HG03039 (cell line): ENCODE measurements around the gene RIPK4.

ENCODE experiments used
- ATAC-seq: cut with Tn5 transposase; IDR thresholded peaks from one replicate; pipeline ENCODE4 v1.9.1; 2021; ENCODE audit warnings: mild to moderate bottlenecking, moderate library complexity; ENCODE audit not compliant: unreplicated experiment

RIPK4 gene

DNA sequence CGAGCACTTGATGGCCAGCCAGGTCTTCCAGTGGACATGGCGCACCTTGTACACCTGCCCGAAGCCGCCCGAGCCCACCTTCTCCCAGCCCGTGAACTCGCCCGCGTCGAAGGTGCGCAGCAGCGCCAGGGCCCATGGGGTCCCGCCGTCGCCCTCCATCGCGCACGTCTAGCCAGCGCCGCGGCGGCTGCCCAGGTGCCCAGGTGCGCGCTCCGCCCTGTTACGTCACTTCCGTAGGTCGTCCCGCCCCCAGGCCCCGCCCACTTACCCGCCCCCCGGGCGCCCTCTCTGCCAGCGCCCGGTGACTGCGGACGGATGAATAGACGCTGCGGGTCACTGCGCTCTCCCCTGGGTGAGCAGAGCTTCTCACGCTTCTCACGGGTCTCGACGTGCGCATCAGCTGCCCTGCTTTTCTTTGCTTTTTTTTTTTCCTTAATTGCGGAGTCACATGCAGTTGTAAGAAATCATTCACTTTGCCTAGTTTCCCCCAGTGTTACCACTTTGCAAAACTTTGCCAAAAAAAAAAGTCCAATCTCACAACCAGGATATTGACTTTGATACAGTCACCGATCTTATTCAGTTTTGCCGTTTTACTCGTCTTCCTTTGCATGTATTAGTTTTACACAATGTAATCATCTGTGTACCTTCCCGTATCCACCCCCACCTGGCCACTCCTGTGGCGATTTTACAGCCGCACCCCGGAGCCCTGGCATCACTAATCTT is at the start of gene RIPK4:
TSS of gene RIPK4 (minus strand) at position 170 of the 723 bp plus-strand sequence. CDS start at position 159, 11 bp downstream.
- ATAC-seq: no peak

DNA sequence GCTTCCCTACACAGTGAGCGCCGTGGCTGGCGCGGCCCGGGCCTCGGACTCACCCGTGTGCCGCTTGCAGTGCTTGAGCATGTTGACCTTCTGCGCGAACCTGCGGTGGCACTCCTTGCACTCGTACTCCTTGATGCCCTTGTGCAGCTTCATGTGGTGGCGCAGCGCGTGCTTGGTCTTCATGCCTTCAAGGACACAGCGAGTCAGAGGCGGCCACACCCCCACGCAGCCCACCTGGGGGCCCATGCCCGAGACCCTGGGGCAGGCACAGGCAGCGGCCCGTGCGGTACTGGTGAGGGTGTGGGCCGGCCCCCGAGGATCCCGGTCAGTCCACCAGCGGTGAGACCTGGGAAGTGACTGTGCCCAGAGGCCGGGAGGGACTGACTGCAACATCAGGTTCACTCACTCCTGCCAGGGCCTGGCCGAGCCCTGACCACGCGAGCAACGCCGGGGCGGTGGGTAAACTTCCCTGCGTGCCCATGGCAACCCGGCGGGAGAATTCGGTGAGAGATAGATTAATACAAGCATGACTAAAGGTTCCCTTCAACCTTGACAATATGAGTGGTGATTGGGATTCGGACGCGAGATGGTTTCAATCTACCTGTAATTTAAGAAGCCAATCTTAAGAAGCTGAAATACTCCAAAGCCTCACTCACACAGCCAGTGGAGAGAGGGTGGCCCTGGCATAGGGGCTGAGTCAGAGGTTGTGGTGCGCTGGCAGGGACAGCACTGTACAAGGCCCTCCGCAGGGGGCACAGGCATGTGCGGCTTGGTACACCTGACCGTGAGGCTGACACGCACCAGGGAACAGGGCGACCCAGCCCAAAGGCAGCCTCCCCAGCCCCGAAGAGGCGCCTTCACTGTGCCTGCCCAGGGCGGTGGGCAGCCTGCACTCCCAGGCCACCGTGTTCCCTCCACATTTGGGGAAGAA is 49.1 kb upstream of the RIPK4 start:
- no peak for ATAC-seq

- ATAC-seq: no peak
These were observed 46.4 kb upstream of the RIPK4 start for GRCh38 chr21:41813226-41813625.

GRCh38 chr21:41812679-41813078 is 45.8 kb upstream of the RIPK4 start:
- no peak for ATAC-seq

GRCh38 chr21:41810597-41810932 is 43.7 kb upstream of the RIPK4 start:
- ATAC-seq: no peak

- ATAC-seq: no peak
These were observed 43.2 kb upstream of the RIPK4 start for GRCh38 chr21:41809891-41810596.

DNA sequence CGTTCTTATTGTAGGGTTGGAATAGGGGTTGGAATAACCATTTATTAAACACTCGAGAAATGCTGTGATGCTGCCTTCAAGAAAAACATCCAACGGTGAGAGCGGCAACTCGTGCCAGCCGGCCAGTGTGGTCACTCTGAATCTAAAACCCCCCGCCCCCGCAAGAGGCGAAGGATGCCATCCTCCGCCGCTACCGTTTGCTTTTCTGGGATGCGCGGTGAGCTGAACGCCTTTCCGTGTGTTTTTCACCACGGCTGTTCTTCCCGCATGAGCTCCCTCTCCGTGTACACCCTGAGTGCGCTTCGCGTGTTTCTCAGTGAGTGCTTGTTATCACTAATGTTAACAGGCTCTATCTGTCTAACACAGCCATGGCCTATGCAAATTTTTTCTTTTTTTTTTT is 42.0 kb upstream of the RIPK4 start:
- no peak for ATAC-seq

GRCh38 chr21:41808094-41808493 is 41.2 kb upstream of the RIPK4 start:
- no peak for ATAC-seq

DNA sequence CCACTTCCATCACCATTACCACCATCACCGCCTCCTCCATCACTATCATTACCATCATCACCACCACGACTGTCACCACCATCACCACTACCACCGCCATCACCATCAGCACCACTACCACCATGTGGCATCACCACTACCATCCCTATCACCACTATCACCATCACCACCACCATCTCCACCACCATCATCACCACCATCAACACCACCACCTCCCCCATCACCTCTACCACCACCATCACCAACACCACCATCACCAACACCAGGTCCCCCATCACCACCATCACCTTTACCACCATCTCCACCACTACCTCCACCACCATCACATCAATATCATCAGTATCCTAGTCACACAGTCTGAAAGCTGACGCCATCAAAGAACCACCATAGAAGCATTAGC is 39.9 kb upstream of the RIPK4 start:
- no peak for ATAC-seq

- no peak for ATAC-seq
These were observed 38.8 kb upstream of the RIPK4 start for GRCh38 chr21:41805643-41806042.

DNA sequence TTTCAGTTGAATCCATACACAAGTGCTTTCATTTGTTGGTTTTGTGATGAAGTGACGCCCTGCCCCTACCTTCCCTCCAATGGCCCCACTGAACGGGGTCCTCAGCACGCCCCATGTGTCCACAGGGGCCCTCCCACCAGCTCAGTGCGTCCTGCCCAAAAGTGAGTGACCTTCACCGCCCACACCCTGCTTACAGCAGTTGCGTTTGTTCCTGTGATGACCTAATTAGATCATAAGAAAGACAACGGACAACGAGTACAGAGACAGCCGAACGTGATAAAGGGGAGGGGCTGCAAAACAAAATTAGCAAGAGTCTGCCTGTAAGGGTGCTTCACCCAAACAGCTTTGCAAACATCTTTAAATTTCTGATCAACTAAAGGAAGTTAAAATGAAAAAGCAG is 38.2 kb upstream of the RIPK4 start:
- no peak for ATAC-seq

DNA sequence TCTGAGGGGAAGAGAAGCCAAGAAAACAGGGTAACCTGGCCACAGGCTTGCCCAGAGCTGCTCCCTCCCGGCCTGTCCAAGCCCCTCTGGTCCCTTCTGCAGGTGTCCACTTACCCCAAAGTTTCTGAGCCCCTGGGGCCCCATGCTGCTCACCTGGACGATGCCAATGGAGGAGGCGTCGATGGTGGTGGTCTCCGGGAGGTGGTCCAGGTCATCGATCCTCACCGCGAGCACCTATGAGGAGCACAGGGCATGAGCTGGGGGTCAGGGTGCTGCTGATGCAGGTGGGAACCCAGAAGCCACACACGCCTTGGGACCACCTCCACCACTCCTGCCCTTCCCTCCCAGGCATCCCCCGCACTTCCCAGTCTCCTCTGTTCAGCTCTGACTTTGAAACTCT is 37.5 kb upstream of the RIPK4 start:
- ATAC-seq: no peak

DNA sequence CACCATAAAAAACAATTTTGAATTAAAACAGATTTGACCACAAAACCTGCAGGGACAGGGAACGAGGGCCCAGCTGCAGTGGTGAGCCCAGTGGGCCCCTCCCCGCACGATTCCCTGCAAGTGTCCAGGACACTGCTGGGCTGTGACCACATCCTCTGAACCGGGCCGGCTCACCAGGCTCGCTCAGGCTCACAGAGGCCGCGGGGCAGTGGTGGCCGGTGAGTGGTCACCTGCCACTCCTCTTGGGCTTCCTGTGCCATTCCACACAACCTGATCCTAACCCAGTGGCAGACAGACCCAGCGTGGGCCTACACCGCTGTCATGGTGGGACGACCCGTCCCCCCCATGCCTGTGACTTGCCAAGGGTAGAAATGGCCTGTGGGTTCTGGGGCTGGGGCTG is 36.5 kb upstream of the RIPK4 start:
- ATAC-seq: no peak

DNA sequence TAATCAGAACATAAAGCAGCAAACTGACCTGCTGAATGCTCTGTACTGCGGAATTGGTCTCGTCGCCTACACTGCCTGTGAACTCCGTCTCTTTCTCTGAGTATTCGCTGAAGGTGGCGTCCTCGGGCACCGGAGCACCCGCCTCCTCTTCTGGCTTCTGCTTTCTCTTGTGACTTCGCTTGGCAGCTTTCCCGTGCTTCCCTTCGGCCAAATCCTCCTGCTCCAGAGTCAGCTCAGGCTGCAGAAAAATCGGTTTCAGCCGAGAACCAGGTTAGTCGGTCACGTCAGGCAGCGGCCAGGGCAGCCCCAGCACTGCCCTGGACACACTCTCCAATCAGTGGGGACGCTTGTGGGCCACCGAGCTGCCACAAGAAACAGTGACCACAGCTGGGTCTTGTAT is 35.8 kb upstream of the RIPK4 start:
- no peak for ATAC-seq

GRCh38 chr21:41802198-41802584 is 35.3 kb upstream of the RIPK4 start:
- no peak for ATAC-seq

GRCh38 chr21:41801321-41802197 is 34.7 kb upstream of the RIPK4 start:
- ATAC-seq: no peak

- ATAC-seq: no peak
These were observed 33.8 kb upstream of the RIPK4 start for GRCh38 chr21:41800425-41801320.

DNA sequence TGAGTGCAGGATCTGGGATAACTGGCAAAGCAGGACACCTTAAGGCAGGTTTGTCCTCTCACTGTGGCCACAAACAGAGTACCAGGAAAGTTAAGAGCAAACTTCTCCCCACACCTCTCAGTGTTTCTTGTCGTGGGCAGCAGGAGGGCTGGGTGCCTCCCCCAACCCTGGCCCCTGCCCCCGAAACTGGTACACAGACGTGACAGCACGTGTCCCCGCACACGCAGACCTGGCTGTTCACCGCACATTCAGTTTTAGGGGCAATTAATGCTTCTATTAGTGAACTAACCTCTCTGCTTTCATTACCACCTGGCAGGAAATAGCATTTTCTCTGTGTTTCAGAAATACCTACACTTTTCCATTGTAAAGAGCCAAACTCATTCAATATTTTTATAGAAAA is 32.9 kb upstream of the RIPK4 start:
- no peak for ATAC-seq

- no peak for ATAC-seq
These were observed 31.5 kb upstream of the RIPK4 start for GRCh38 chr21:41798326-41798725.
